ENCODE measurements around the gene SPTA1.

Gene SPTA1

DNA sequence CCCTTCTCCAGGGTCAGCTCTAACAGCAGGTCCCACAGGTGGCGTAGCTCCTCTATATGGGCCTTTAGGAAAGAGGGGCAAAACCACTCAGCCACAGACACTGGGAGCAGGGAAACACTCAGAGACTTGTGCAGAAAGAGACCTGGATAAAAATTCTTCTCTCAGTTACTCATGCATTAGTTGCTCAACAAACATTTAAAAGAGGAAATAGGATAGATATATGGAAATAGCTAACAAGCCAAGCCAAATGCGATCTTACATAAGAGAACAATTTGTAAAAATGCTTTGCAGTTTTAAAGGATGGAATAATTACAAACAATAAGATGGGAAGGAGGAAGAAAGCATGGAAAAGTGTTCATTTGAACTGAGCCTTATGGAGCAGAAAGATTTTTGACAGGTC lies 4.9 kb downstream of the SPTA1 start:
- DNase-seq = no peak

- DNase-seq = no peak
Observed at GRCh38 chr1:158679289-158679688, 7.2 kb downstream of the SPTA1 start.

DNA sequence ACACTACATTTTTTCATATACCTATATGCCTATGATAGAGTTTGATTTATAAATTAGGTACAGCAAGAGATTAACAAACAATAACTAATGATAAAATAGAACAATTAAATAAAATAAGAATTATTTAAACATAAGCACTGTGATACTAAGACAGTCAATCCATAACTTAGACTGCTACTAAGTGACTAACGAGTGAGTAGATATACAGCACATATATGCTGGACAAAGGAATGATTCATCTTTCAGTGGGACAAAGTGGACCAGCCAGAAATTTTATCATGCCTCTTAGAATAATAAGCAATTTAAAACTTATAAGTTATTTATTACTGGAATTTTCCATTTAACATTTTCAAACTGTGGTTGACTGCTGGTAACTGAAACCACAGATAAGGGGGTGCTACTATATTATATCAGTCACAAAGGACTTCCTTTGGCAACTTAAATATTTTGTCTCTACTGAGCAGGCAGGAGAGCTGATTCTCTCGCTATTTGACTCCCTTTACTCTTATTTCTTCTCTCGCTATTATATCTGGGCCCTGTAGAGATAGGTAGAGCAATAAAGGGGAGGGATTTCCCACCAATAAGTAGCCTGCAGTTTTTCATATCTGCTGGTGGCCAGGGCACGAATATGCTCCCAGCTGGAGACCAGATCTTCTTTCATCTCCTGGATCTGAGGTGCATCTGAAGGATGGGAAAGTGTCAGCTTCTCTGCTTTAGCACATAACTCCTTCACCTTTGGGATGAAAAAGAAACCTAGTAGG lies 10.8 kb downstream of the SPTA1 start:
- DNase-seq = no peak

DNA sequence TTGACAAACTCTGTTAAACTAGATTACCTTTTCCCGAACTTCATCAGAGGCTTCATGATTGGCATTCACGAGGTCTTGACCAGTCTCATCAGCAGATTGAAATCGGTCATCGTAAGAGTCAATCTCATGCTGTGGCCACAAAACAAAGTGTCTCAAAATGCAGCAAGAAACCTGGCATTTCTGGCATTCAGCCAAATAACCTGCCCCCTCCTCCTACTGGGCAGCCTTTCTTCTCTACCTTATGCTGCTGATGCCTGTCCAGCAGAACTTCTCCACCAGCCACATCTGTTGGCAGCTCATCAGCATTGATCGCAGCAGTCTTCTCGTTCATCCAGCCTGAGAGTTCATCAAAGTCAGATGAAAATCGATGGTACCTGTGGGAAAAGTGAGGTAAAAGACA lies 12.2 kb downstream of the SPTA1 start:
- DNase-seq = no peak

- DNase-seq = no peak
Observed at GRCh38 chr1:158666037-158666436, 20.5 kb downstream of the SPTA1 start.

- DNase-seq = no peak
Observed at GRCh38 chr1:158654571-158654970, 31.9 kb downstream of the SPTA1 start.

- no peak for DNase-seq
Observed at GRCh38 chr1:158654086-158654485, 32.4 kb downstream of the SPTA1 start.

- no peak for DNase-seq
Observed at GRCh38 chr1:158652721-158653334, 33.7 kb downstream of the SPTA1 start.

- DNase-seq = no peak
Observed at GRCh38 chr1:158649052-158649451, 37.5 kb downstream of the SPTA1 start.

- DNase-seq = no peak
Observed at GRCh38 chr1:158646465-158646864, 40.0 kb downstream of the SPTA1 start.

- no peak for DNase-seq
Observed at GRCh38 chr1:158644449-158644848, 42.1 kb downstream of the SPTA1 start.

DNA sequence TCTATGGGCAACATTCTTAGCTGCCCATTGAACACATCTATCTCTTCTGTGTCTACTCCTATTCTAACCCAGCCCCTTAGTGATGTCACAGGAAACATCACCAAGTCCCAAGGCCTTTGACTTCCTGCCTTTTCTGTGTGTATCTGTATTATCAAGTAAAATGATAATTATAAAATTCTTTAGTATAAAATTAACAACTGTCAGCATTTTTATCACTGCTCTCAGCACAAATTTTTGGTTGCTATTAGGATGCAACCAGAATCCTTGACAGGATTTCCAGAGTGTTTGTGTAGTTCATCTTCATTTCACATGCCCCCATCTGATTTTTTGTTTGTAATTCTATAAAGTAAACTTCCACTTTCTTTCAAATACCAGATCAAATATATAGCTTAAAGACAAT lies 47.6 kb downstream of the SPTA1 start:
- no peak for DNase-seq

- DNase-seq = no peak
Observed at GRCh38 chr1:158638146-158638545, 48.4 kb downstream of the SPTA1 start.

DNA sequence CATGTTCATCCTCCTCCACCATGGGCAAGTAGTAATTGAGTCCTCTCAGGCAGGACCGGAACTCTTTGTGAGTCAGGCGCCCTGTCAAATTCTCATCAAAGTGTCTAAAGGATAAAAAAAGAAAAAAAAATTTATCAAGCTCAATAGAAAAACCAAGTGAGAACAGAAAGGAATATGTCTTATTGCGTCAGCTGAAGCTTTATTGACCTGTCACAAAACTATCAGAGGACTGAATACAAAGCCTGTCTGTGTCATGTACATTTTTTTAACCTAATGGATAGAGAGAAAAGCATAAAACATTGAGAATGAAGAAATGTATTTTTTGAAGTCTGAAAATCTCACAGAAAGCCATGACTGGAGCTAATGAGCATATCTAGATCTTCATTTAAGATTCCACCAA lies 72.8 kb downstream of the SPTA1 start:
- DNase-seq = no peak

DNA sequence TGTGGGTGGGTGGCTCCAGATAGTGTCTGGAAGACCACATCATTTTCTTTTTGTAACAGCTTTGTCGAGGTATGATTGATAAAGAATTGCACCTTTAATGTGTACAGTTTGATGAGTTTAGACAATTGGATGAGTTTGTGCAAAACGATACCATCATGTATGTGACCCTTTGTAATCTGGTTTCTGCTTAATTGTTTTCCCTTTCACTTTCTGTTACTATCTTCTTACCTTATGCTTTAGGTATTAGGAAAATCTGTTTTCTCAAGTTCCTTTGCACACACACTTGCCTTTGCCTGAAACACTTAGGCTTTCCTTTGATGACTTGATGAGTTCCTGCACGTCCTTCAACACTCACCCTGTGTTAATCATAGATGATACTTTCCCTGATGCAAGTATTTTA lies 74.6 kb downstream of the SPTA1 start:
- DNase-seq = no peak

GRCh38 chr1:158607296-158607695 lies 79.2 kb downstream of the SPTA1 start:
- DNase-seq = no peak

DNA sequence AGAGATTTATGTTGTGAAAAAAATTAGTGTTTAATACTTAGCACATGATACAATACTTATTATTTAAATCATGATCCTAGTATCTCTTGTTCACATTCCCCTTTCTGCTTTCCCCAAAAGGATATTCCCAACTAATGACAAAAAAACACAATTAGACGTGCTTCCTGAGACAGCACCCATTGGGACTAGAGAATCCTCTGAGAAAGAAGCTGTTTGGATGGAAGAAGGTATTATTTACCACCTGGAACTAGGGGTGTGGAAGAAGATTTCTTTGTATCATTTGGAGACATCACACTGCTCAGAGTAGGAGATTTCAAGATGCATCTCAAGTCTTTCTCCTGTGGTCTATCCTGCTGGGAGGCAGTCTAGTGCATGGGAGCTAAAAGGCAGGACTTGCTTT lies 81.5 kb downstream of the SPTA1 start, which contains the start of gene OR10Z1:
Gene OR10Z1 (plus strand): TSS at position 301 of the 400 bp plus-strand sequence. CDS start 1,171 bp downstream, outside the sequence.
- no peak for DNase-seq

- no peak for DNase-seq
Observed at GRCh38 chr1:158600735-158601134, 85.8 kb downstream of the SPTA1 start.

GRCh38 chr1:158586942-158587341 lies 99.6 kb downstream of the SPTA1 start:
- no peak for DNase-seq

DNA sequence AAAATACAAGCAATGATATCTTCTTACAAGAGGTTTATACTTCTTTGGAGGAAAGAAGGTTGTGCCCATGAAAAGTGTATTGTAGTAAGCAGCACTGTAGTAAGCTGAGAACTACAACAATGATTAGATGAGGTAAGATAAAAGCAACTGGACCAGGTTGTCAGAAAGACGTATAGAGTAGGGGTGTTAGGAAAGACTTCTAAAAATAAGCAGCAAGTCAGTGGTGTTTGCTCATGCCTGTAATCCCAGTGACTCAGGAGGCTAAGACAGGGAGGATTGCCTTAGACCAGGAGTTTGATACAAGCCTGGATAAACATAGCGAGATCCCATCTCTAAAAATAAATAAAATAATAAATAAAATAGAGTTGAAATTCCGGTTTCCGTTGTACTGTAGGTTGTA lies 102.6 kb downstream of the SPTA1 start:
- no peak for DNase-seq

DNA sequence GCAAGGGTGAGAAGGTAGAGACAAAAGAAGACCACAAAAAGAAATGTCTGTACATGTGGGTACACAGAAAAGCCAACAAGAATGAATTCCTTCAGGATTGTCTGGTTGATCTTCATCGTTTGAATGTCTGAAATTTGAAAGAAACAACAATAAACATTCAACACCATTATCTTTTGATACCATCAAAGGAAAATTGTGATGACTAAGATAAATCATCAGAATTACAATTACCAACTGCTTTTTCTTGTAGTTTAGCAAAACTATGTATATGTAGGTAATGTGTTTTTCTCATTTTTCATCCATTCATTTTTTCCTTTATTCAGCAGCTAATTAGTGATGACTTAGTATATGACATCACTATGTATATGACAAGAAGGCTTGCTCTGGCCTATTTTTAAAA lies 106.8 kb downstream of the SPTA1 start, which contains the start of gene OR10X1:
Gene OR10X1 (minus strand): TSS at position 167 of the 400 bp plus-strand sequence. CDS start 0 bp downstream, at position 167.
- DNase-seq = no peak

- DNase-seq = no peak
Observed at GRCh38 chr1:158577561-158577960, 109.0 kb downstream of the SPTA1 start.

DNA sequence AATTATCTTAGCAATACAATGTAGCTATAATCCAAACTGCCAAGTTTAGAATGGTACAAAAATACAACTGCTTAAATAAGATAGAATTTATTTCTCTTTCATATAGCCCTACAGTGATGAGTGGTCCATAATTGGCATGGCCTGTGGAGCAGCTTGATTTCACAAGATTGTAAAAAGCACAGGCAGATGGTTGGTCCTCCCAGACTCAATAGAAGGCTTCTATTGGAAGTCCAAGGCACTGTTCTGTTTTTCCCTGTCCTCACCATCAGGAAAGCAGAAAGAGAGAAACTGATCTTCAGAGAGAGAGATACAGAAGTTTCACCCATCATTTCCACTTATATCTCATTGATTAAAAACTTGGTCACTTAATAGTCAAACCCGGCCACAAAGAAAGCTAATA lies 114.3 kb downstream of the SPTA1 start:
- DNase-seq = no peak

GRCh38 chr1:158570480-158570879 lies 116.0 kb downstream of the SPTA1 start, which contains the start of gene OR6P1:
TSS of gene OR6P1 (minus strand) at chr1:158570580. CDS start at chr1:158563604, 6,976 bp downstream.
- no peak for DNase-seq

All from NCI-H226 (cell line).